GM18511 (cell line): Measurements from ENCODE around the gene APEH.
A peak's percentile ranks its signal among the peaks of the same experiment; 100 is the strongest.

Experiments
- ATAC-seq: cut with Tn5 transposase; IDR thresholded peaks from one replicate; pipeline ENCODE4 v1.9.1; 2021; ENCODE audit warnings: mild to moderate bottlenecking, moderate library complexity; ENCODE audit not compliant: unreplicated experiment

APEH gene

DNA sequence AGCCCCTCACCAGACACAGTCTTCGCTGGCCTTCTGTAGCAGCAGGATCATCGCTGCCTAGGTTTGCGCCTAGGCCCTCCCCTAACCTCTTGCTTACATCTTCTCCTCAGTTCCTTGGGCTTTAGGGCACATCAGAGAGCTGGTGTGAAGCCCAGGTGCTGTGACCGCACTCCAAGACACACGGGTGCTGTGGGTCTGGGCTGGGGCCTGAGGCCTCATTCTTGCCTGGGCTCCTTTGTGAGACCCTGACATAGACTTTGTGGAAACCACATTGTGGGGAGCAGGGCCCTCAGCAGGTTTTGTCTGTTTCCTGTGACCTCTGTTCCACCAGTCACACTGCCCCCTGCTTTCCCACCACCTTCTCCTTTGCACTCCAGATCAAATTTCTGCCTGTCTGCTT lies 37.3 kb downstream of the APEH start:
- ATAC-seq: no peak

DNA sequence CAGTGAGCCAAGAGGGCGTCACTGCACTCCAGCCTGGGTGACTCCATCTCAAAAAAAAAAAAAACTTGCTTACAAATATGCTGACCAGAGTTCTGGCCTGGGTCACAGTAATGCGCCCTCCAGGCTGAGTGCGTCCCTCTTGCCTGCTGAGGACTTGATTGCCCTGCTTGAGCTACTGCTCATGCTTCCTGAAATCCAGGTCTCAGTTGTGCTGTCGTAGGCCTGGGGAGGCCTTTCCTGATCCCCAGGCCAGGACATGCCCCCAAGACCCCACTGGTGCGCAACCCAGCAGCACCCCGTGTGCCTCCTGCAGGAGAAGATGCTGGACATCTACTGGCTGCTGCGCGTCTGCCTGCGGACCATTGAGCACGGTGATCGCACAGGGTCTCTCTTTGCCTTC lies 38.0 kb downstream of the APEH start:
- ATAC-seq: no peak

GRCh38 chr3:49712631-49713317 lies 38.6 kb downstream of the APEH start:
- ATAC-seq: no peak

DNA sequence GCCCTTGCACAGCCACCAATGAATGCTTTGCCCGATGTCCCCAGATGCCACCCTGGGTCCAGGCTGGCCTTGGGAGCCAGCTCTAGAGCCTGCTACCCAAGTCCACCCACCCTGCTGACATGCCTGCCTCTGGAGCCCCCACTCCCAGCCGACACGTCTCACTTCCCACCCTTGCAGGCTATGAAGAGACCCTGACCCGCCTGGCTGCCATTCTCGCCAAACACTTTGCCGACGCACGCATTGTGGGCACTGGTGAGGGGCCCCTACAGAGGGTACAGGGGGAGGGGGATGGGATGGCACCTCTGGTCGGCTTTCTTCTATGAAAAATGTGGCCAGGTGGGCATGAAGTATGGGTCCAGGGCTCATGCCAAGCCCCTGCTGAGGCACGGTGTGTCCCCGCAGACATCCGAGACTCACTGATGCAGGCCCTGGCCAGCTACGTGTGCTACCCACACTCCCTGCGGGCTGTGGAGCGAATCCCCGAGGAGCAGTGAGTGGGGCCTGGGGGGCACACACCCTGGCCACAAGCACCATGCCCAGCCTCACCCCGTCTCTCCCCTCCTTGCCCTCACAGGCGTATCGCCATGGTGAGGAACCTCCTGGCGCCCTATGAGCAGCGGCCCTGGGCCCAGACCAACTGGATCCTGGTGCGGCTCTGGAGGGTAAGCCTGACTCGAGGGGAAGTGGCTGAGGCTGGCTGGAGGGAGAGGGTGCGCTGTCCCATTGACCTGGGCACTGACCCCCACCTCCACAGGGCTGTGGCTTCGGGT lies 39.4 kb downstream of the APEH start:
- no peak for ATAC-seq

DNA sequence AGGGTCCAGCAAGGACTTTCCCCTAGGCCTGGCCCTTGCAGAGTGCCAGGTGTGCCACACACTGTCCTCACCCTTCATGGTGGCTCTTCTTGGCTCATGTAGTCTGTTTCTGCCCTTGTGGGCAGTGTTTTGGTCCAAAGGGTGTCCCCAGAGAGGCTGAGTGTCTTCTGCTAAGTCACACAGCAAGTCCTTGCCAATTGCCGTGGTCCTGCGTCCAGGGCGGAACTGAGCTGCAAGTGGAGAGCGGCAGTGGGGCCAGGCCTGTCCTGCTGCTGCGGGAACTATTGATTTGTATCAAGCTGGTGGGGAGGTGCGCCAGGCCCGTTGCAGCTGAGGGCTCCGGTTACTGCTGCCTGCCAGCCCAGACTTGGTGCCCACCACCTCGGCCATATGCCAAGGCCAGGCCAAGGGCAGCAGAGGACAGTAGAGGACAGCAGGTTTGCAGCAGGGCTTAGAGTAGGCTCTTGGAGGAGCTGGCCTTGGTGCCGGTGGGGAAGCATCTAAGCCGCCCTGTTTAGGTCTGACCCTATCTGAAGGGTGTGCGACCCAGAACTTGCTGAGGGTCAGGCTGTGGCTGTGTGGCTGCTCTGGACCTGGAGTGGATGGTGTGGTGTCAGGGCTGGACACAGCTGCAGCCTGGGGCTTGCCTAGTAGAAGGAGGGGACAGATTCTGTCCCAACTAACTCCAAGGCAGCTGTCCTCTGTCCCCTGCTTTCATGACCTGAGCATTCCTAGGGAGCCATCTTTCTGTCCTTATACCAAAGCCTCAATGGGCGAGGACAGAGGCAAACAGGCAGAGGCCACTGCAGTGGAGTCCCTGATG lies 40.8 kb downstream of the APEH start:
- ATAC-seq: no peak

GRCh38 chr3:49715611-49716121 lies 41.5 kb downstream of the APEH start:
- no peak for ATAC-seq

- no peak for ATAC-seq
Measured at GRCh38 chr3:49716169-49716568, 42.0 kb downstream of the APEH start.

DNA sequence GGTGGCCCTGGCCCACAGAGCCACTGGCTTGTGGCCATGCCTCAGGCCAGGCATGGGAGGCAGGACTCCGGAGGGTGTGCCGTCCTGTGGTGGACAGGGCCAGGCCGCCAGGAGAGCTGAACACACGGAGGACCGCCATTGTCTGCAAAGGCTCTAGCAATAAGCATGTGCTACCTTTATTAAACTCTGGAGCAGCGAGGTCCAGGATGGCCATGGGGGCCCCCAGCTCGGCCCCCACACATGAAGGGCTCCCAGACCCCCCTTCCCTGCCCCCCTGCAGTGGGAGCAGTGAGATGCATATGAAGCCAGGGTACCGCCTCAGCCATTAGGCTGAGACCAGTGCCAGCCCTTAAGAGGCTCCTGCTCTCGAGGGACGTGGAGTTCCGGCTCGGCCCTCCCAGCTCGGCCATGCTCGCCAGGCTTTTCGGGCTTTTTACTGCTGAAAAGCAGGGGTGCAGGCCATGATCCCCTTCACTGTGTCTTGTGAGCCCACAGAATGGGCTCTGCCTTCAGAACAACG lies 42.6 kb downstream of the APEH start:
- ATAC-seq: no peak

DNA sequence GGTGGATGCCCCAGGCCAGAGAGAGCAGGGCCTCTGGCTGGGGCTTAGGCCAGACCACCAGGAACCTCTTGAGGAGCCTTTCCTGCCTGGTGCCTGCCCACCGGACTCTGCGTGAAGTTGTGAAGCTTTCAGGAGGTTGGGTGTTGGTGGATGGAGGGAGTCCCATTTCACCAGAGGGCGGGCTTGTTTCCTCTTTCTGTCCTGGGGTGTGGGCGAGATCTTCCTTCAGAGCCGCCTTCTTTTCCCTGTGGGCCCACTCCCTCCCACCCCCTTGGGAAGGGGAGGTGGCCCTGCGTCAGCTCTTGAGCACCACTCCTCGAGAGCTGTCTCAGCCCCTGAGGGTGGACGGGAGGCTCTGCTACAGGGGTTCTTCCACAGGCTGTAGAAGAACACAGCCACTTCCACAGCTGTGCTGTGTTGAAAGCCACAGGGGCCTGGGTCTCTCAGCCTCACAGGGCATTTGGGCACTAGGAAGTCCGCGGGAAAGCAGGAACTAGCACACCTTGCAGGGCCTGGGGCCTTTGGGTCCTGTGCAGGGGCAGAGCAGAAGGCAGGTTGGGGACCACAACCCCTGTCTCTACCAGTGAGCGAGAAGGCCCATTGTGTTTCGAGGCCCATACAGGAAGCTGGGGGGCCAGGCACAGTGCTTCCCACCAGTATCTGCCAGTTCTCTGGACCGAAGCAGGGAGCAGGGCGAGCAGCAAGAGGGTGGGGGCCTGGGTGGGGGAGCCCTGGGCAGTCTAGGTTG lies 43.2 kb downstream of the APEH start:
- ATAC-seq: no peak

DNA sequence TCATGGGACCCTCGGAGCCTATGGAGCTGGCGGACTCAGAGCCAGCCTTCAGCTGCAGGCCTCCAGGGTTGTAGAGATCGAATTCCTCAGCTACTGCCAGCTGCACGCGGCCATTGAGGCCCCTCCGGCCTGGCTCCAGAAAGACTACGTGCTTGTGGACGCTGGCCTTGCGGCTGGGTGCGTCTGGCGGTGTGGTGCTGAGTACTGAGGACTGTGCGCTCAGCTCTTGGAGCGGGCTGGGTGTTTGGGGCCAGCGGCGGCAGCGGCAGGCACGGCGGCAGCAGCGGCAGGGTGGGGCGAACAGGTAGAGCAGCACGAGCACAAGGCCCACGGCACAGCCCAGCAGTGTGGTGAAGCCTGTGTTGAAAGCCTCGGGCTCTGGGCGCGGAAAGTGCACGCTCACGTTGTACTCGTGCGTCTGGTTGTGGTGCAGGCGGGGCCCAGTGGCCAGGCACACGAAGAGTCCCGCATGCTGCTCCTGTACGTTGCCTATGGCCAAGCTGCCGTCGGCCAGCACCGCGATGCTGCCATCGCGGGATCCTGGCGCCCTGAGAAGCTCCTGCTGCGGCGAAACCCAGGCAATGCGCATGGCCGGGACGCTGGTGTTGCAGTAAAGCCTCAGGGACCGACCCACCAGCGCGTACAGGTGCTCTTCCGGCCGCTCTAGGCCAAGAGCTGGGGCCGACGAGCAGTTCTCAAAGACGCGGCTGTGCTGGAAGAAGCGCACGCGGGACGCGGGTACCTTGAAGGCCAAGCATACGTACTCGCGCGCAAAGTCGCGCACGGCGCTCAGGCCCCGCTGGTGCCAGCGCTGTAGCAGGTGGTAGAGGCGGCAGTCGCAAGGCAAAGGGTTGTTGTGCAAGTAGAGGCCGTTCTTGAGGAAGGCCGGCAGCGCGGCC lies 44.1 kb downstream of the APEH start:
- ATAC-seq: no peak

- no peak for ATAC-seq
Measured at GRCh38 chr3:49718858-49719213, 44.7 kb downstream of the APEH start.

DNA sequence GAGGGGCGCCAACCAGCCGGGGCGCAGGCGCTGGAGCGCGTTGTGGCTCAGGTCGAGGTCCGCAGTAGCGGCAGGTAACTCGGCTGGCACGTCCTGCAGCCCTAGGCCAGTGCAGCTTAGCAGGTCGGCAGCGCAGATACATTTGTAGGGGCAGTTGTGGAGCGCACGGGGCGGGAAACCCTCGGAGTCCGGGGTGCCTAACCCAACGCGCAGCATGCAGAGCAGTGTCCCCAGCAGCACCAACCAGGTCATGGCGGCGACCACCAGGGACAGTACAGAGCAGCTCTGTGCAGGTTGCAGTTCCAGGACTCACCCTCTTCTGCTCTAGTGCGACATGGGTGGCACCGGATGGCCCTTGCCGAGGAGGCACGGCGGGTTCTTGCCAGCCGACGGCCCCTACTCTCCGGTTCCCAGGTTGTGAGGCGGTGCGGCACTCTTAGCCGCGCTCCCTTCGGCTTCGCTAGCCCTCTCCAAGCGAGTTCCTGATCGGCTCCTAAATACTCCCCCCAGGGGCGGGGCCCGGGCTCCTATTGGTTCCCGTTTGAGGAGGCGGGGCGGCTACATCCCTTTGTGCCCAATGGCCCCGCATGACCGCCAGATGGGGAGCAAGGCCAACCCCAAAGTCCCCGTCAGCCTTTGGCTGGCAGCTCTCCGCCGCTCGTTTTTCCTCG lies 45.2 kb downstream of the APEH start, which contains the start of gene AMIGO3:
Gene AMIGO3, minus strand, starts transcription at position 471 of the 671 bp plus-strand sequence. Its CDS starts 219 bp downstream, at position 252.
- ATAC-seq: peak; percentile 64

DNA sequence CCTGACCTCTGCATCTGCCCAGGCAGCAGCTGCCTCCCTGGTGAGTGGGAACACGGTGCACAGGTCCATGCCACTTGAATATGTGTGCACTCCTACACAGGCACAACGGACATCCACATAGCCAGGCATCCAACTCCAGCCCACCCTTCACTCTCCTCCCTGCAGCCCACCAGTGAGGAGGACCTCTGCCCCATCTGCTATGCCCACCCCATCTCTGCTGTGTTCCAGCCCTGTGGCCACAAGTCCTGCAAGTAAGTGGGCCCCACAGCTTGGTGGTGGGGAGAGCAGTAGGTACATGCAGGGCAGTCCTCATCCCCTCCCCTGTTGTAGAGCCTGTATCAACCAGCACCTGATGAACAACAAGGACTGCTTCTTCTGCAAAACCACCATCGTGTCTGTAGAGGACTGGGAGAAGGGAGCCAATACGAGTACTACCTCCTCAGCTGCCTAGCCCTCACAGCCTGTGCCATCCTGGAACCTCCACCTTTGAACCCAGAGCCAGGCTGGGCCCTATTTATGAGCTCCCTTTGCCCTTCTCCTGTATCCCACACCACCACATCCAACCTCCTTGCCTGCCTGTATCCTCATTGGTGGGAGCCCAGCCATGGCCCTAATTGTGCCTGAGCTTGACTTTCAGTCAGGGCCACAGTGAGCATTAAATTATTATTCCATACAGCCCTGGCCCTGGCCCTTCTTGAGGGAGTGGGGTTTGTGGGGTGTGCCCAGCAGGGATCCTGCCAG lies 46.9 kb downstream of the APEH start:
- no peak for ATAC-seq

DNA sequence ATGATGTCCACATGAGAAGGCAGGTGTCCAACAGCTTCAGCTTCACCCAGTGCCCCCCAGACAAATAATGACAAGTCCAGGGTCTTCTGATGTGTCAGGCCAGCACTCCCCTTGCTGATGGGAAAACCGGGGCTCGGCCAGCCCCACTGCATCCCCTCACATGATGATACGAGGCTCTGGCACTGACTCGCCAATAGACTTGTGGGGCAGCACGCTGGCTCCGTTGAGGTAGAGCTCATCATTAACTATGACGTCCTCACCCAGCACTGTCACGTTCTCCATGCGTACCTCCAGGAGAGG lies 47.4 kb downstream of the APEH start:
- no peak for ATAC-seq

- no peak for ATAC-seq
Measured at GRCh38 chr3:49721896-49722781, 48.0 kb downstream of the APEH start.

GRCh38 chr3:49722896-49723295 lies 48.7 kb downstream of the APEH start:
- ATAC-seq: no peak

GRCh38 chr3:49723296-49723627 lies 49.1 kb downstream of the APEH start:
- no peak for ATAC-seq
